Astrocyte of the cerebellum (primary cell): Measurements from ENCODE around the gene SMU1.

Source experiments
- DNase-seq: peaks from one replicate; pipeline ENCODE4 v3.0.0-alpha.2; 2011; ENCODE audit warnings: low read depth
- H3K4me3 ChIP-seq: 2 replicates; pipeline ENCODE4 v1.5.1; 2011; ENCODE audit warnings: mild to moderate bottlenecking, low read depth, low read length, moderate library complexity
- in situ Hi-C: cut with HindIII; loops from 2 replicates; pipeline ENCODE4 v1.10.0; 2017; ENCODE audit warnings: low sequenced_read_pairs
- TF ChIP-seq, protein P1 (sequence below): IDR thresholded peaks from 2 replicates; pipeline ENCODE4 v1.5.1; 2012; ENCODE audit warnings: low read length, low read depth, moderate library complexity, mild to moderate bottlenecking; ENCODE audit errors: missing control alignments

The SMU1 gene

GRCh38 chr9:33106372-33106771 is 29.9 kb upstream of the SMU1 start:
- TF ChIP-seq, protein P1, sequence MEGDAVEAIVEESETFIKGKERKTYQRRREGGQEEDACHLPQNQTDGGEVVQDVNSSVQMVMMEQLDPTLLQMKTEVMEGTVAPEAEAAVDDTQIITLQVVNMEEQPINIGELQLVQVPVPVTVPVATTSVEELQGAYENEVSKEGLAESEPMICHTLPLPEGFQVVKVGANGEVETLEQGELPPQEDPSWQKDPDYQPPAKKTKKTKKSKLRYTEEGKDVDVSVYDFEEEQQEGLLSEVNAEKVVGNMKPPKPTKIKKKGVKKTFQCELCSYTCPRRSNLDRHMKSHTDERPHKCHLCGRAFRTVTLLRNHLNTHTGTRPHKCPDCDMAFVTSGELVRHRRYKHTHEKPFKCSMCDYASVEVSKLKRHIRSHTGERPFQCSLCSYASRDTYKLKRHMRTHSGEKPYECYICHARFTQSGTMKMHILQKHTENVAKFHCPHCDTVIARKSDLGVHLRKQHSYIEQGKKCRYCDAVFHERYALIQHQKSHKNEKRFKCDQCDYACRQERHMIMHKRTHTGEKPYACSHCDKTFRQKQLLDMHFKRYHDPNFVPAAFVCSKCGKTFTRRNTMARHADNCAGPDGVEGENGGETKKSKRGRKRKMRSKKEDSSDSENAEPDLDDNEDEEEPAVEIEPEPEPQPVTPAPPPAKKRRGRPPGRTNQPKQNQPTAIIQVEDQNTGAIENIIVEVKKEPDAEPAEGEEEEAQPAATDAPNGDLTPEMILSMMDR, result no peak
- in situ Hi-C loops, result no loop called here
- H3K4me3 ChIP-seq, result no peak overlapping the region
- no peak for DNase-seq

GRCh38 chr9:33105959-33106358 is 29.5 kb upstream of the SMU1 start:
- H3K4me3 ChIP-seq, result no peak overlapping the region
- in situ Hi-C loops, result no loop called here
- DNase-seq, result no peak
- TF ChIP-seq, protein P1, result no peak

- H3K4me3 ChIP-seq, result no peak overlapping the region
- in situ Hi-C loops, result no loop called here
- TF ChIP-seq, protein P1, result no peak
- no peak for DNase-seq
These were observed 29.0 kb upstream of the SMU1 start for GRCh38 chr9:33105504-33105903.

DNA sequence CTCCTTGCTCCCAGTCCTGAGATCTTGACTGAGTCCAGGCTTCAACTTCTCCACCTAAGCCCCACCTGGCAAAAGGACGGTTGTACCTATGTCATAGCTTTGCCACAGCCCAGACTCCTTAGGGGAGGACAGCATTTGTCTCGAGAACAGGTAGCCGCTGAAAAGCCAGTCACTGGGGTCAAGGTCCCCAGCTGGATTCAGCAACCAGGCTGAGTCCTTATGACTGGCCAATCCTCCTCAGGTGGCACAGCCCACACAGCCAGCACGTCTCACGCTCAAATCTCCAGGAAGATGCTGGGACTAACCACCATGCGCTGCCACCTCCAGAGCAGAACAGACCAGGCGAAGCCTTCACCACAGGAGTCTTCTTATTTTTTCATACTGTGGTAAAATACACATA is 27.9 kb upstream of the SMU1 start:
- TF ChIP-seq, protein P1, result no peak
- DNase-seq, result no peak
- no peak overlapping the region for H3K4me3 ChIP-seq
- in situ Hi-C loops, result no loop called here

GRCh38 chr9:33103501-33104281 is 27.2 kb upstream of the SMU1 start:
- DNase-seq, result no peak
- TF ChIP-seq, protein P1, result no peak
- in situ Hi-C loops, result no loop called here
- no peak overlapping the region for H3K4me3 ChIP-seq

DNA sequence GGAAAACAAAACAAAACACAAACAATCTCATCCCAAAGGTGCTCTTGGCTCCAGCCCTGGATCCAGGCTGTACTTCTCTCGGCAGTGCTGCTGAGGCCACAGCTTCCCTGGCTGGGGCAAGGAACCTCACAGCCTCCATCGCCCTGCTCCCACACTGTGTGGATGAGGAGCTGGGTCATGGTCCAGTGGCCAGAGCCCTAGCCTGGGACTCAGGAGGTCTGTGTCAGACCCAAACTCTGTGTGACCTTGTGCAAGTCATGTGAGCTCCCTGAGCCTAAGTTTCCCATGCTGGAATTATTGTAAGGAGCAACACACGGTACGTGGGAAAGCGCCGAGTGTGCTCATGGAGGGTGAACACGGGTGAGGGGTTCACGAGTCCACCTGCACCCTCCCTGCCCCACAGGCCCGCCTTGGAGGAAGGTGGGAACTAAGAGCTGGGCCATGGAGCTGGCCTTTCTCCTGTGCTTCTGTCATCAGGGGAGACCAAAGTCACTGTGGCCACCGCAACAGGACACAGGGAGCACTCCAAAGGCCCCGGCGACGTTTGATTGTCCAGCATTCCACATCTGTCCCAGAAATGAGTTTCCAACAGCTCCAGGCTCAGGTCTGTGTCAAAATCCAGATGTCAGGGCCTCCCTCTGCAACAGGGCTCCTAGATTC is 26.2 kb upstream of the SMU1 start:
- no peak overlapping the region for H3K4me3 ChIP-seq
- TF ChIP-seq, protein P1, result no peak
- no peak for DNase-seq
- in situ Hi-C loops, result no loop called here
